GM21447 (cell line): Measurements from ENCODE around the gene C2CD4D.

Experiments
- ATAC-seq: cut with Tn5 transposase; IDR thresholded peaks from one replicate; pipeline ENCODE4 v1.9.1; 2021; ENCODE audit not compliant: unreplicated experiment

Gene C2CD4D

GRCh38 chr1:151790940-151791651, 48.5 kb downstream of the C2CD4D start:
- no peak for ATAC-seq

DNA sequence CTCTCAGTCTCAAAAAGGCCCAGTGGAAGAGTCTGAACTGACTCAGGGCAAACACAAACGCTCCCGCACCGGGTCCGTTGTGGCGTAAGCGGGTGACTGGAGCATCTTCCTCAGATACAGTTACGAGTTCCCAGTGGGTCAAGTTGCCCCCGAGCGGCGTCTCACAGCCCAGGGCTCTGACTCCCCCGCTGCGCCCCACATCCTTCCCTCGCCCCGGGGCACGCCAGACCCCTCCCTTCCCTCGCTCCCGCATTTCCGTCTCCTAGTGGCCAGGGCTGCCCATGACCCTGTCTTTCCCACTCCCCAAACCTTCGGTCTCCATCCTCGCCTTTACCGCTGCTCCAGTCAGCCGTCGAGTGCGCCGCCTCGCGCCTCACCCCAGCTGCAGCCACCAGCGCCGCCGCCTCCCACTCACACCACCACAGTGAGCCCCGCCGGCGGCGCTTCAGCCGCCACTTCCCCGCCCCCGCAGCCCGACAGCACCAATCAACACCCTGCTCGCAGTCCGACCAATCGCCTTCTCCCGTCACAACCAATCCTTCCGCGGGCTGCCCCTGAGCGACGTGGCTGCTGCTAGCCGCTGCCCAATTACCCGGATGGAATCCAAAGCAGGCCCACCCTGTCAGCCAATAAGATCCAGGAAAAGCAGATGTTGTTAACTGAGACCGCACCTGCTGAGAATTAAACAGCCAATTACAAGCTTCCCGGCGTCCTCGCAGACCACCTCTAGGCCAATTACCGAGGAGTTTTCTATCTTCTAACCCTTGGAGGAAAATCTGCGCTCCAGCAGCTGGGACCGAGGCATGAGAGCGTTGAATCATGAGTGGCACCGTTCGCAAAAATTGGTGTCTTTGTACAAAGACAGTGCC, 49.3 kb downstream of the C2CD4D start, which contains the start of gene TDRKH:
Gene TDRKH, minus strand, starts transcription at position 430 of the 869 bp plus-strand sequence. CDS start 7,478 bp downstream, outside the sequence.
- ATAC-seq = peak; percentile 94
